Stimulated activated CD4-positive, alpha-beta T cell treated with anti-CD3 and anti-CD28 coated beads, Interleukin-4, amount 100 ng/mL, for 4 hours (primary cell): Measurements from ENCODE around the gene SMYD4.
"Not testable (repeated sequence)": the region's sequence is repeated elsewhere in the genome, so short reads cannot be mapped to it uniquely, and the experiment has no call there.

Experiments used
- DNase-seq, 2 experiments: peaks; one replicate each; pipeline ENCODE4 v3.0.0-alpha.2; 2020

Gene SMYD4

GRCh38 chr17:1829216-1829591 lies 498 bp downstream of the SMYD4 start:
- DNase-seq: no peak

- no peak for DNase-seq
These were observed 9.0 kb downstream of the SMYD4 start for GRCh38 chr17:1820528-1821252.

GRCh38 chr17:1813088-1813487 lies 16.6 kb downstream of the SMYD4 start:
- DNase-seq: no peak

- no peak for DNase-seq
These were observed 19.1 kb downstream of the SMYD4 start for GRCh38 chr17:1810450-1811103.

- DNase-seq: not testable (repeated sequence)
These were observed 19.9 kb downstream of the SMYD4 start for GRCh38 chr17:1809815-1810214.

GRCh38 chr17:1808644-1809043 lies 21.1 kb downstream of the SMYD4 start:
- no peak for DNase-seq

GRCh38 chr17:1807890-1808289 lies 21.8 kb downstream of the SMYD4 start:
- no peak for DNase-seq

GRCh38 chr17:1803280-1803679 lies 26.4 kb downstream of the SMYD4 start:
- DNase-seq: no peak

GRCh38 chr17:1802429-1802828 lies 27.3 kb downstream of the SMYD4 start:
- no peak for DNase-seq

GRCh38 chr17:1800712-1801111 lies 29.0 kb downstream of the SMYD4 start:
- DNase-seq: no peak

- no peak for DNase-seq
These were observed 29.5 kb downstream of the SMYD4 start for GRCh38 chr17:1800240-1800639.

GRCh38 chr17:1797846-1798245 lies 31.9 kb downstream of the SMYD4 start:
- not testable (repeated sequence) for DNase-seq

- DNase-seq: no peak
These were observed 32.4 kb downstream of the SMYD4 start for GRCh38 chr17:1797323-1797722.

GRCh38 chr17:1796800-1797199 lies 32.9 kb downstream of the SMYD4 start:
- no peak for DNase-seq

GRCh38 chr17:1793447-1793806 lies 36.3 kb downstream of the SMYD4 start:
- DNase-seq: no peak

- no peak for DNase-seq
These were observed 36.9 kb downstream of the SMYD4 start for GRCh38 chr17:1792495-1793446.

GRCh38 chr17:1789936-1790335 lies 39.8 kb downstream of the SMYD4 start:
- DNase-seq: no peak

GRCh38 chr17:1787301-1787902 lies 42.3 kb downstream of the SMYD4 start:
- no peak for DNase-seq

GRCh38 chr17:1786708-1787107 lies 43.0 kb downstream of the SMYD4 start:
- no peak for DNase-seq

GRCh38 chr17:1785930-1786329 lies 43.8 kb downstream of the SMYD4 start:
- no peak for DNase-seq

GRCh38 chr17:1783834-1784611 lies 45.7 kb downstream of the SMYD4 start:
- no peak for DNase-seq

GRCh38 chr17:1783271-1783670 lies 46.4 kb downstream of the SMYD4 start:
- no peak for DNase-seq
